Fibroblast of peridontal ligament (primary cell): ENCODE results near the gene APOBEC3F.
"Not testable (repeated sequence)": the region's sequence is repeated elsewhere in the genome, so short reads cannot be mapped to it uniquely, and the experiment has no call there.

ENCODE experiments used
- DNase-seq: peaks from one replicate; pipeline ENCODE4 v3.0.0-alpha.2; 2010; ENCODE audit errors: extremely low read depth

APOBEC3F gene

DNA sequence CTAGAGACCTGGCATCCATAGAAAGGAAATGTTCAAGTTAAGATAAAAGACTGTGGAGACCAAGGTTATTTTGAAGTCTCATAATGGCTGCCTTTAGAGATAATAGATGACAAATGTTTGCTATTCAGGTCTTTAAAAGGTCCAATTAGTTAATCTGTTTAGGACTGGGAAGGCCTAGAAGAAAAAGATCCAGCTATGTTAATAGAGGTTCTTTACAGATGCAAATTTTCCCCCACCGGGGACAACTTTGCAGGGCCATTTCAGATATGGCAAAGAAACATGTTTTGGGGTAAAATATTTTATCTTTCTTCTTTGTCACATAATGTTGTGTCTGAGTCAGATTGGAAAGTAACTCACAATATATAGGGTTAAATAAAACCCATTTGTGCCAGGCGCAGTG lies 33.3 kb downstream of the APOBEC3F start:
- DNase-seq, result no peak

DNA sequence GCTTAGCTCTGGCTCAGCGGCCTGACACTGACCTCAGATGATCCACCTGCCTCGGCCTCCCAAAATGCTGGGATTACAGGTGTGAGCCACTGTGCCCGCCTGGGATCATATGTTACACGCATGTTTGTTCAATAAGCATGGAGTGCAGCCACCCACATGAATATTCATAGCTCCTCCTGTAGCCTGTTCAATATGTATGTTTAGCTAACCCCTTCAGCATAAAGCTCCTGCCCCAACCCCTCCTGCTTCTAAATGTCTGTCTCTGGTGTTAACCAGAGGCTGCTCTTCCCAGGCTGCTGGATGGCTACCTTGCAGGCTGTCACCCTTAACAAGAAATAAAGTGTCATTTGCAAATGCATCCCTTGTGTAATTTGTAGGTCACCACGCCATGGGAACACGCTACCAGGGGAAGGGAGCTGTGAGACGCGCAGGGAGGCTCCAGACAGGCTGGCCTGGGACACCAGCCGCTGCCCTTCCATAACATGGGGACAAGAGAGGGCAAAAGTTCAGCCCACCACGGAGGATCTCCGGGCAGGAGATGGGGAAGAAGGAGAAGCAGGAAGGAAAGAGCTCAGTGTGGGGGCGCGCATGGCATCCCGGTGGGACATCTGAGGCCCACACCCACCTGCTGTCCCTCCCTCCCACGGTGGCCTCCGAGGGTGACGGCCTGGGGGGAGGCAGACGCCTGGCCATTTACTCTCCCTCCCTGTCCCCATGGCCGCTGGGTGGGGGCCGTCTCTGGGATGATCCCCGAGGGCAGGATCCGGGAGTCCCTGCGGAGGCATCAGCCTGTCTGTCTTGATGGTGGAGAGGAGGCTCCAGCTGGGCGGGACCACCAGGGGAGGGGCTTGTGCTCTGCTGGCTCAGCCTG lies 35.7 kb downstream of the APOBEC3F start:
- DNase-seq, result not testable (repeated sequence)

DNA sequence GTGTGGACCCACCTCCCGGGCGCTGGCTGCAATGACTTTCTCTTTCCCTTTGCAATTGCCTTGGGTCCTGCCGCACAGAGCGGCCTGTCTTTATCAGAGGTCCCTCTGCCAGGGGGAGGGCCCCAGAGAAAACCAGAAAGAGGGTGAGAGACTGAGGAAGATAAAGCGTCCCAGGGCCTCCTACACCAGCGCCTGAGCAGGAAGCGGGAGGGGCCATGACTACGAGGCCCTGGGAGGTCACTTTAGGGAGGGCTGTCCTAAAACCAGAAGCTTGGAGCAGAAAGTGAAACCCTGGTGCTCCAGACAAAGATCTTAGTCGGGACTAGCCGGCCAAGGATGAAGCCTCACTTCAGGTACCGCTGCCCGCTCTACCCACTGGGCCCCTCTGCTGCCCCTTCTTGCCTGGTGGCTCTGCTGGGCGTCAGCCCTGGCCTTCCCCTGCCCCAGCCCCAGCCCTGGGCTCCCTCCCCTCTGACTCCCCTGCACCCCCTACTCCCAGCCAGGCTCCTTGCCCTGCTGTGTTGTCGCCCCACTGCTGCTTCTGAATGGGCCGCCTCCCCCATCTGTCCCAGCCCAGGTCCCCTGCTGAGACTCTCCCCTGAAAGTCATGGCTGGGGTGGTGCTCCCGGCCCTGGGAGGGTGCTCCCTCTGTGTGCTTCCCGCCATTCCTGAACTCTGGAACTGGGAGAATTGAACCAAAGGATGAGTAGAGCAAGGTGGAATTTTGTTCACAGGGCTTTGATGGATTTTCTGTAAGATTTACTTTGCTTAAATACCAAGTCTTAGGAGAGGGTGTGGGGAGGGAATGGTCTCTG lies 36.6 kb downstream of the APOBEC3F start, which contains the start of gene APOBEC3G:
Gene APOBEC3G (plus strand): TSS at position 250 of the 815 bp plus-strand sequence. CDS start 87 bp downstream, at position 337.
- peak; percentile 62 for DNase-seq

DNA sequence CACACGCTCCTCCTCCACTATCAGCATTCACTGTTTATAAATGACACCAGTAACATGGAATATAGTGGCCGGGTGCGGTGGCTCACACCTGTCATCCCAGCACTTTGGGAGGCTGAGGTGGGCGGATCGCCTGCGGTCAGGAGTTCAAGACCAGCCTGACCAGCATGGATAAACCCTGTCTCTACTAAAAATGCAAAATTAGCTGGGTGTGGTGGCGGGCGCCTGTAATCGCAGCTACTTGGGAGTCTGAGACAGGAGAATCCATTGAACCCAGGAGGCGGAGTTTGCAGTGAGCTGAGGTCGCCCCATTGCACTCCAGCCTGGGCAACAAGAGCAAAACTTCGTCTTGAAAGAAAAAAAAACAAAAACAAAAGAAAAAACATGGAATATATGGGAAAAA lies 37.2 kb downstream of the APOBEC3F start:
- DNase-seq, result not testable (repeated sequence)

DNA sequence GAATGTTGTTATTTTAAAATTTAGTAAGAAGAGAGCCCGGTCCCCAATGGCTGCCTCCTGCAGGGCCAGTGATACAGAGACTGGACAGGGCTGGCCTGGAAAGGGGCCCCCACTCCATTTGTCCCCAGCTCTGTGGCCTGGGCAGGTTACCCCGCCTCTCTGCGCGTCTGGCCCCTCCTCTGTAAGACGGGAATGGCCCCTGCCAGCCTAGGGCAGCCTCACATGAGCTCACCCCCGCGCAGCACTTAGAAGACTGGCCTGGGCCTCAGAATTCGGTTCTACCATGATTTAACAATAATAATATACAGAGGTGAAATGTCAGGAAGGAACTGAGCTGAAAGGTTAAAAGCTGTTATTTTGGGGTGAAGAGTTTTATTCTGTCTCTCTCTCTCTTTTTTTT lies 37.7 kb downstream of the APOBEC3F start:
- DNase-seq, result no peak

DNA sequence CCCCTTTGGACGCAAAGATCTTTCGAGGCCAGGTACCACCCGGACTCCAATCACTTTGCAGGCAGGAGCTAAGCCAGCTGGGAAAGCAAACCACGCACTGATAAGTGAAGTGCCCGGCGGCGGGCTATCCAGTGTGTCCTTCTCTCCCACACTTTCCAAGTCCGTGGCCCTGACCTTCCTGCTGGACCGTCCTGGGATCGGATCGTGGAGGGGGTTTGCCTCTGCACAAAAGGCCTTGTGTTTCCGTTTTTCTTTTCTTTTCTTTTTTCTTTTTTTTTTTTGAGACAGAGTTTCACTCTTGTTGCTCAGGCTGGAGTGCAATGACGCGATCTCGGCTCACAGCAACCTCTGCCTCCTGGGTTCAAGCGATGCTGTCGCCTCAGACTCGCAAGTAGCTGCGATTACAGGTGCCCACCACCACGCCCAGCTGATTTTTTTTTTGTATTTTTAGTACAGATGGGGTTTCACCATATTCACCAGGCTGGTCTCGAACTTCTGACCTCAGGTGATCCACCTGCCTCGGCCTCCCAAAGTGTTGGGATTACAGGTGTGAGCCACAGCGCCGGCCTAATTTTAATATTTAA lies 38.5 kb downstream of the APOBEC3F start:
- not testable (repeated sequence) for DNase-seq

DNA sequence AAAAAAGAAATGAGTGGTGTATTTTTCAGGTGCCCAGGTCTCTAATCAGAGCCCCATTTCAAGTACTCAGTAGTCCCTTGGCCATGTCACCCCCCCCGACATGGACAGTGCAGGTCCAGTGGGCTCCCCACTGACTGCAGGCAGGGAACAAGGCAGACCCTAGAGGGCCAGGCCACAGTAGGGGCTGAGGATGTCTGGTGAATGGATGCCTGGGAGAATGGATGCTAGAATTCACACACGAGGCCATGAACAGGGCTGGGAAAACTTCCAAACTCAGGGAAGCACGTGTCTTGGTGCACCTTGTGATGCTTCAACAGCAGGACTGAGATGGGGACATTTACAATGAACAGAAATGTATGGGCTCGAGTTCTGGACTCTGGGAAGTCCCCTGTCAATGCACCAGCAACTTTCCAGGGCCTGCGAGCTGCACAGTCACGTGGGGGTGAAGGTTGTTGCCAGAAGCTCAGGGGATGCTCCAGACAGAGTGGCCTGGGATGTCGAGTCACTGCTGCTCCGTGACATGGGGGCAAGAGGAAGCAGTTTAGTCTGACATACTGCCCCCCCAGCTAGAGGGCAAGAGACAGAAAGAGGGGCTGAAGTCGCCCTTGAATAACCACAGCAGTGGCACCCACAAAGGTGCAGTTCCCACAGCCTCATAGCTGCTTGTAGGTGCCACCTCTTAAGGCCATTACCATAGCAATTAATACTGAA lies 39.5 kb downstream of the APOBEC3F start:
- DNase-seq, result no peak

DNA sequence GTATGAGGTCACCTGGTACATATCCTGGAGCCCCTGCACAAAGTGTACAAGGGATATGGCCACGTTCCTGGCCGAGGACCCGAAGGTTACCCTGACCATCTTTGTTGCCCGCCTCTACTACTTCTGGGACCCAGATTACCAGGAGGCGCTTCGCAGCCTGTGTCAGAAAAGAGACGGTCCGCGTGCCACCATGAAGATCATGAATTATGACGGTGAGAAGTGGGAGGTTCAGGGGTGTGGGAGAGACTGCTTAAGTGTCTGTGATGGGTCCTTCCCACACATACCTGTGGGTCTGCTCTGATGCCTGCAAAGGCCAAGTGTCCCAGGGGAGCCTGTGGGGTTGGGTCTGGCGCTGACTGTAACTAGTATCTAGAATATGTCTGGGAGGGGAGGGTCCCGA lies 40.4 kb downstream of the APOBEC3F start:
- DNase-seq, result no peak

DNA sequence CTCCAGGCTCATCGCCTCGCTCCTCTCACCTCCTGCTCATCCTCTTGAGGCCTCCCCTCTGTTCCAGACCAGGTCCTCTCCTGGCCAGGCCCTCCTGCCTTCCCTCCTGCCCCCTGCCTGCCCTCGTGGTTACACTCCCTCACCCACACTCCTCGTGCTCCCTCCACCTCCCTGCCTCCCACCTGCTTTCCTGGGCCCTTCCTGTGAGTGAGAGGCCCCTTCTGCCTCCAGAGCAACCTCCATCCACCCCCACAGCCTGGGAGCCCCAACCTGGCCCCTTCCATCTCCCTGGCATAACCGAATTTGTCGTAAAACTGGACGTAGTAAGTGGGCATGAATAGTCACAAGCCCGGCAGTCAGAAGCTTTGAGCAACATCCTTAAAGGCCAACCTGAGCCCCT lies 40.9 kb downstream of the APOBEC3F start:
- no peak for DNase-seq

DNA sequence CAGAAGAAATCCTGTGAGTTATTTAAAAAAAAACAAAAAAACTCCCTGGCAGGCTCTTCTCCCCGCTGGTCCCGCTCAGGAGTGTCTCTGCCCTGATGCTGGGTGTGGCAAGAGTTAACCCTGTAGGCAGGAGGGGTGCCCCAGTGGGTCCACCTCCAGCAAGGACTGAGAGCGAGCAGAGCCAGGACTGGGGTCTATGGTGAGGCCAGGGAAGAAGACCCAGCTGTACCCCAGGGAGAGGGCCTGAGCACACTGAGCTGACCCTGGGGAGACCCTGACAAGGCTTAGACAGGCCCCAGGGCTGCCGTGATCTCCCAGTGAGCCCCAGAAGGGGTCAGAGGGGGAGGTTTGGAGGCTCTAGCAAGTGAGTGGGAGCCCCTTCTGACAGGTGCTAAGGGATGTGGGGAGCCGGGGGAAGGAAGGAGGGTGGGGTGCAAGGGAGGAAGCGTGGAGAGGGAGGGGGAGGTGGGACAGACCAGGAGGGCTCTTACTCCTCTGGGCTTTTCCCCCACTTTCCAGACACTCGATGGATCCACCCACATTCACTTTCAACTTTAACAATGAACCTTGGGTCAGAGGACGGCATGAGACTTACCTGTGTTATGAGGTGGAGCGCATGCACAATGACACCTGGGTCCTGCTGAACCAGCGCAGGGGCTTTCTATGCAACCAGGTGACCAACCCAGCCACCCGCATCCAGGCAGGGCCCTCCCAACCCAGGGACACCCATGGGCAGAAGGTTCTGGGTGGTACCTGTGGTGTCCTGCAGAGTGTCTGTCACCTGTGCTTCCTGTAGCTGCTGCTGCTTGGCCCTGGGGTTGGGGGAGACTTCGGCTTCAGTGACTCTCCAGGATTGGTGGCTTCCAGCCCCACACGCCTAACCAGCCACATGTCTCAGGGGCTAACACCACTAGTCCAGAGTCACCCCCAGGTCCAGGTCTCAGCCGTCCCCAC lies 42.8 kb downstream of the APOBEC3F start:
- DNase-seq, result no peak

DNA sequence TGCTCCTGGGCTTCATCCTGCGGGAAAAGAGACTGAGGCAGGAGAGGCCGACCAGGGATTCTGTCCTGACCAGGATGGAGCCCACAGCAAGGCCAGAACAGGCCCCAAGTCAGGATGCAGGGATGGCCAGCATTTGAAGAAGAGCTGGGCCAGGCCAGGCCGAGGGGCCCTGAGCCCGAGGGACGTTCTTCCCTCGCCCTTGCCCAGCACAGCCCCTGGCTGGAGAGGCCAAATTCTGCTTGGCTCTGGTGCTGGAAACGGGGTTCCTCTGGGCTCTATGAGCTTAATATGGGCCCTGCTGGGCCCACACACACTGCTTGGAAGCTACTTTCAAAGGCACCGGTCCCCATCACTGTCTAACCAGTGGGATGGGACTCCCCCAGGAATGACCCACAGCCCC lies 44.0 kb downstream of the APOBEC3F start:
- DNase-seq, result no peak

DNA sequence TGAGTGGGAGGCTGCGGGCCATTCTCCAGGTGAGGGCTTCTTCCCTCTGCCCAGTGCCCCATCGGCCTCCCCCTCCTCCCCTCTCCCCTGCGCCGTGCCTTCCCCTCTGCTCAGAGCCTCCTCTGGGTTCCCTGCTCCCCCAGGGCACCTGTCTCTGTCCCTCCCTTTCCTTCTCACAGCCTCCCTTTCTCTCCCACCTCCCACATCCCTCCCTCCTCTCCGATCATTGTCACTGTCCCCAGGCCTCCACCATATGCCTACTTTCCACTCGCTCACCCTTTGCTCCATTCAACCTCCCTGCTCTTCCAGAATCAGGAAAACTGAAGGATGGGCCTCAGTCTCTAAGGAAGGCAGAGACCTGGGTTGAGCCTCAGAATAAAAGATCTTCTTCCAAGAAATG lies 46.4 kb downstream of the APOBEC3F start:
- DNase-seq, result no peak

DNA sequence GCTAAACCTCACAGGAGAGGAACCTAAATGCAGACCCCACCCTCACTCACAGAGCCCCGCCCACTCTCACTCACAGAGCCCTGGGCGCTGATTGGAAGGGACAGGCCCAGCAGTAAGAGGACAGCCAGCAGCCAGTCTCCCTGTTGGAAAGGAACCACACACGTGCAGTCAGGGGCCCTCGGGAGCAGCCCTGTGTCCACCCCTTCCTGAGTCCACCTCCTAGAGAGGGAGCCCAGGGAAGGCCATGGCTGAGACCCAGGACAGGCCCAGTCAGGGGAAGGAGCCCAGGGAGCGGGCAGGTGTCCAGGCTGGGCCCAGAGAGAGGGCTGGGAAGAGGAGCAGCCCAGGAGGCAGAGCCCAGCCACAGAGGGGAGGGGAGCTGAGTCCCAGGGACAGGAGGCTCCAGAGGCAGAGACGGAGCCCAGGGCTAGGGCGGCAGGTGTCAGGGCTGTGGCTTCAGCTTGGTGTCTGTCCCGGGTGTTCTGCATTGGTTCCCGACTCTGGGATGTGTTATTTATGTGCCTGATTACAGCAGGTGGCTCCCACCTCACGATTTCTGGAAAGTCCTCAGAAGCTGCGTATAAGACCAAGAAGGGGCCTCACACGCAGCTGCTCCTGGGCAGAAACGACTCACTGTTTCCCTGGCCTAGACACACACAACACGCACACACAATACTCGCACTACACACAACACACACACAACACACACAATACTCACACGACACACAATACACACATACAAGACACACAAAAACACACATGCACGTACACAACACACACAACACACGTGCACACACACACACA lies 47.4 kb downstream of the APOBEC3F start:
- no peak for DNase-seq

DNA sequence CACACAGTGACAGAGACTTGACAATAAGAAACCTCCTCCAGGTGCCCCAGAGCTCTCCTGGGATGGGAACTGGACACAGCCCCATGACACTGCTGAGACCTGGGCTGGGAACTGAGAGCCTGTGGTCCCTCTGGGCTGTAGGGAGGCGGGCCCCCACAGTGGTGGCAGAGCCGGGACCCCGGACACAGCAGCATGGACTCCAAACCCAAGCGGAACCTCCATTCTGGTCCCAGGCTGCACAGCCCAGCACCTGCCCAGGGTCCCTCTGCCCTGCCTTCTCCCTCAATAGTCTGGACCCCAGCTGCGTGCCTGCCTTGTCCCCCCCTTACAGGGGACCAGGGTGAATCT lies 48.0 kb downstream of the APOBEC3F start:
- no peak for DNase-seq

DNA sequence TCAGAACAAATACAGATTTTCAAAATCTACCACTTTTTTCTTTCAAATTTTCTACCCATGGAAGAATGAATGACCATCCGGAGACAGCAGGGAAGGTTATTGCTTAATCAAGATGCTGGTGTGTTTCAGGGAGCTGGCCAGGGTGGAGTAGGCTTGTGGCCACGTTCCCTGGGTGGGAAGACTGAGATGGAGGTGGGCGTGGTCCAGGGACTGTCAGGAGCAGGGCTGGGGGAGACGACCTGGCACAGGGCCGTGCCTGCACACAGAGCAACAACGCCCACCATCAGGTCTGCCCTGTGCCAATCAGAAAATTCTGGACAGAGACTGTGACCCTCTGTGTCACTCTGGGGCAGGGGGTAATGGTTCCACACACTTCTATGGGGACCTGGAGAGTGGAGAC lies 49.3 kb downstream of the APOBEC3F start:
- DNase-seq, result no peak

DNA sequence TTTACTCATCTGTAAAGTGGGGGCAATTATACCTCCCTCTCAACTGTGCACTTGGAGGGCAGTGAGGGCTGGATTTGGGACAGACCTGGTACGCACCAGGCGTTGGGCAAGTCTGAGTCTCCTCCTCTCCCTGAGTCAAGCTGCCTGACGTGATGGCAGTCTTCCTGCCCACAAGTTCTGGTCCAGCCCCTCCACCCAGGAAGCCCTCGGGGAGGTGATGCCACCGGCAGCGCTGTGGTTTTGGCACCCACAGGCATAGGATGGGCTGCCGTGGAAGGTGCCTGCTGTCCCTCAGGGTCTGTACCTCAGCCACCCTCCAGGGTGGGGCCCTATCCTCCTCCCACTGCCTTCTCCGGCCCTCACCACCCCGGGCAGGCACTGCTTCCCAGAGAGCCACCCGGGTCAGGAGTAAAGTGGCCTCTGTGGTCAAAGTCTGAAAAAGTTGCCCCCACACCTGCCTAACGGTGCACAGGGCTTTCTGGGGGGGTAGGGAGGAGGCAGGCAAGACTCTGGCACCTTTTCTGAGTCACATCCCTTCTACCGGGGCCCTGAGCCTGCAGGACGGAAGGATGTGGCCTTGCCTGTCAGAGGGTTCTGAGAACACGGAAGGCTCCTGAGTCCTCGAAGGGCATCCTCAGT lies 49.9 kb downstream of the APOBEC3F start:
- no peak for DNase-seq

DNA sequence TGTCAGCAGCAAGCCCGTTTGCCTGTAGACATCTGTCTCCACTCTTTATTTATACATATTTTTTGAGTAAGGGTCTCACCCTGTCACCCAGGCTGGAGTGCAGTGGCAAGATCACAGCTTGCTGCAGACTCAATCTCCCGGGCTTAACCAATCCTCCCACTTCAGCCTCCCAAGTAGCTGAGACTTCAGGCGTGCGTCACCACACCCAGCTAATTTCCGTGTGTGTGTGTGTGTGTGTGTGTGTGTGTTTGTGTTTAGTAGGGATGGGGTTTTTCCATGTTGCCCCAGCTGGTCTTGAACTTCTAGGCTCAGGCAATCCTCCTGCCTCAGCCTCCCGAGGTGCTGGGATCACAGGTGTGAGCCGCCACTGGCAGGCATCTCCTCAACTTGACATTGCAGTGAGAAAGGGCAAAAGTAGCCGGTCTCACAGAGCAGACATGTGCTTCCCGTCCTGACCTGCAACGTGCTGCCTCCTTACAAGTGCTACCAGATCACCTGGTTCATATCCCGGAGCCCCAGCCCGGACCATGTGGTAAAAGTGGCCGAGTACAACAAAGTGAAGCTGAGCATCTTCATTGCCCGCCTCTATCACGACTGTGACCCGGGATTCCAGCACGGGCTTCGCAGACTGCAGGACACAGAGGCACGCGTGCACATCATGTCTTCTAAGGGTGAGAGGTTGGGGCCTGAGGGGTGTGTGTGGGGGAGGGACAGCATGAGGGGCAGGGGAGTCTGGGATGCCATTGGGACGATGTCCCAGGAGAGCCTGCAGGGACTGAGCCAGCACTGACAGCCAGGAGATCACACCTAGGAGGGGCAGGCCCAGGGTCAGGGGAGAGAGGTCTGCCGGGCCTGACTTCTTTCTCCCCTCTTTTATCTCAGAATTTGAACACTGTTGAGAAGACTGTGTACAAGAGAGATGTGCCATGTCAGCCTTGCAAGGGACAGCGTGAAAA lies 50.7 kb downstream of the APOBEC3F start:
- DNase-seq, result no peak
